Right lobe of liver (tissue), 6 donors: ENCODE results near the gene MTMR6. TPM values are rescaled to one million over a fixed set of nuclear protein-coding genes. Genes with fewer than 3 reads are reported as not detected.

Experiments
- ATAC-seq, 4 donors: fragments of 200-7000 bp; cut with Tn5 transposase; one replicate each; pipeline ENCODE4 v1.9.1; 2020; ENCODE audit warnings: mild to moderate bottlenecking in 4 of 4, moderate library complexity in 4 of 4
- DNase-seq, 3 donors: peaks; one replicate each; pipeline ENCODE4 v3.0.0-alpha.2; 2020
- H3K27ac ChIP-seq, 3 donors: fragments of 200-600 bp; one replicate each; pipeline ENCODE4 v1.8.0; 2022
- H3K27me3 ChIP-seq, 2 donors: fragments of 200-600 bp; one replicate each; pipeline ENCODE4 v1.8.0; 2022
- H3K36me3 ChIP-seq, 4 donors: fragments of 200-600 bp; sonication (generic) in 1 of 4; one replicate each; pipeline versions ENCODE4 v1.5.1 to v1.8.0; 2017 to 2022; ENCODE audit warnings: control low read depth in 1 of 4
- H3K4me1 ChIP-seq, 4 donors: fragments of 200-600 bp; sonication (generic) in 1 of 4; one replicate each; pipeline versions ENCODE4 v1.5.1 to v1.8.0; 2017 to 2022; ENCODE audit warnings: control low read depth in 1 of 4
- H3K4me3 ChIP-seq, 3 donors: fragments of 200-600 bp; one replicate each; pipeline ENCODE4 v1.8.0; 2022
- H3K9me3 ChIP-seq, 4 donors: fragments of 200-600 bp; sonication (generic) in 1 of 4; one replicate each; pipeline versions ENCODE4 v1.5.1 to v1.8.0; 2017 to 2022; ENCODE audit warnings: control low read depth in 1 of 4
- POLR2A ChIP-seq: fragments of 450-650 bp; IDR thresholded peaks from one replicate; pipeline ENCODE4 v1.6.1; 2017; ENCODE audit warnings: antibody characterized with exemption, mild to moderate bottlenecking
- WGBS: methylation state at CpG from one replicate; pipeline ENCODE4 v1.1.6; 2018; ENCODE audit warnings: low coverage, low lambda C conversion rate; ENCODE audit not compliant: insufficient coverage; ENCODE audit errors: missing lambda C conversion rate; 5-methylcytosine and 5-hydroxymethylcytosine counted together
- intact Hi-C, 2 donors: fragments of 100-400 bp; cut with DNase I; formaldehyde crosslinking; loops; one replicate each; pipeline versions ENCODE4 v1.11.2 to v1.14.1; 2022
- total RNA-seq, 6 experiments: library from RNA; depleted of rRNA in 2 of 6; stranded (reverse); fragments of >200 nt in 2 of 6; fragmentation: NEBNext Ultra II Directional in 3 of 6; extraction: Animal tissue kit (Norgen Biotek cat#: 25700) in 3 of 6; gene quantifications; one replicate each; pipeline versions ENCODE4 v1.1.0 to v1.2.4, GENCODE V29; 2016 to 2023
- TF ChIP-seq, protein P1 (sequence below), 4 donors: fragments of 200-600 bp in 3 of 4; fragments of 450-650 bp in 1 of 4; IDR thresholded peaks; one replicate each; pipeline versions ENCODE4 v1.5.1 to v1.8.0; 2016 to 2022; ENCODE audit warnings: antibody characterized with exemption in 4 of 4, mild to moderate bottlenecking in 2 of 4
- donor health status: DM: no; HTN: yes; CAD: no.
- donor health status: DM: no; HTN: no; CAD: no.
- donor health status: DM: no; HTN: no; CAD: no.
- donor health status: DM: no; HTN: yes; CAD: no.
- donor health status: DM: no; HTN: yes; CAD: no.

Gene MTMR6
- total RNA-seq, 6 experiments from 2014 or later, result 5.1 to 13.4 (median 7.4) TPM

DNA sequence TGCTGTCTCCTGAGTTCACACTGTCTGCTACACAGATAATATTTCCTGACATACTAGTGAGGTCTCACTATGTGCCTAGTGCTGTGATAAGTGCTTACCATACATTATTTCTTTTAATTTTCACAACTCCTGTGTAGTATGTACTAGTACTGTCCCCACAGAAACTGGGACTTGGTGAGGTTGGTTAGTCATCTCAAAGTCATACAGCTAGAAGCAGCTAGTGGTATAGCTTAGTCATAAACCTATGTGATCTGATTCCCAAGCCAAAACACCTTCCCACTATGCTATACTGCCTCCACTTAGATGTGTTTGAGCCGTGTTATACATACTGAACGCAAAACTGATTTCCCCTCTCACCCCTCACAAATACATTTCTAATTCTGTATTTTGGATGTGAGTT lies 10.5 kb downstream of the MTMR6 start:
- Histone ChIP-seq H3K4me1 (no peaks in the 10 kb centered on the region), H3K27ac (no peak overlapping the region), H3K4me3 (no peak overlapping the region), H3K27me3 (no peaks in the 10 kb centered on the region), H3K36me3 (peaks cover 0 to 8% (median 3%) of the 10 kb centered on the region in 4 donors), H3K9me3 (no peaks in the 10 kb centered on the region)
- no peak for TF ChIP-seq POLR2A
- TF ChIP-seq, protein P1, sequence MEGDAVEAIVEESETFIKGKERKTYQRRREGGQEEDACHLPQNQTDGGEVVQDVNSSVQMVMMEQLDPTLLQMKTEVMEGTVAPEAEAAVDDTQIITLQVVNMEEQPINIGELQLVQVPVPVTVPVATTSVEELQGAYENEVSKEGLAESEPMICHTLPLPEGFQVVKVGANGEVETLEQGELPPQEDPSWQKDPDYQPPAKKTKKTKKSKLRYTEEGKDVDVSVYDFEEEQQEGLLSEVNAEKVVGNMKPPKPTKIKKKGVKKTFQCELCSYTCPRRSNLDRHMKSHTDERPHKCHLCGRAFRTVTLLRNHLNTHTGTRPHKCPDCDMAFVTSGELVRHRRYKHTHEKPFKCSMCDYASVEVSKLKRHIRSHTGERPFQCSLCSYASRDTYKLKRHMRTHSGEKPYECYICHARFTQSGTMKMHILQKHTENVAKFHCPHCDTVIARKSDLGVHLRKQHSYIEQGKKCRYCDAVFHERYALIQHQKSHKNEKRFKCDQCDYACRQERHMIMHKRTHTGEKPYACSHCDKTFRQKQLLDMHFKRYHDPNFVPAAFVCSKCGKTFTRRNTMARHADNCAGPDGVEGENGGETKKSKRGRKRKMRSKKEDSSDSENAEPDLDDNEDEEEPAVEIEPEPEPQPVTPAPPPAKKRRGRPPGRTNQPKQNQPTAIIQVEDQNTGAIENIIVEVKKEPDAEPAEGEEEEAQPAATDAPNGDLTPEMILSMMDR (IDR thresholded peaks at IDR 0.05), result no peak
- intact Hi-C loops, result no loop called here
- WGBS, result 75% methylated on average over 2 of the region's 2 CpGs
- DNase-seq, result no peak
- no peak for ATAC-seq

DNA sequence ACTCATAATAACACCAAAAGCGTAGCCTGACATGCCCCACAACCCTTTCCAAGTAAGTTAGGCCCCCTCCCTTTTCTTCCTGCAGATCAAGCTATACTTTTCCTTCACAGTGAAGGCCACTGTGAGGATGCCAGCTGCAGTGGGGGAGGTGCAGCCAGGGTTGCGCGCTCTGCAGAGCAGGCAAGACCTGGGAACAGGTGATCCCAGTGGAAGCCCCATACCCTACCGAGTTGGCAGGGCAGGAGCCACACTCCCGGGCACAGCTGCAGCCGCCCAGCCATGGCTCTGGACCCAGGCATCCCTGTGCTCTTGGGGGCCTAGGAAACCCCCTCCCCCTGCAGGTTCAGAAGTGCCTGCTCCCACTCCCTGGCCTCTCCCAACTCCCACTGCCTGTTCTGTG lies 18.7 kb downstream of the MTMR6 start:
- no peaks in the 10 kb centered on the region for H3K27me3 ChIP-seq
- ATAC-seq, result no peak
- no peaks in the 10 kb centered on the region for H3K9me3 ChIP-seq
- intact Hi-C loops, result no loop called here
- no peak for DNase-seq
- H3K4me1 ChIP-seq, result no peaks in the 10 kb centered on the region
- H3K36me3 ChIP-seq, result peaks cover 0 to 30% (median 9%) of the 10 kb centered on the region in 4 donors
- no peak overlapping the region for H3K27ac ChIP-seq
- 95% methylated on average over 4 of the region's 6 CpGs for WGBS
- H3K4me3 ChIP-seq, result no peak overlapping the region
- no peak for TF ChIP-seq POLR2A
- TF ChIP-seq, protein P1 (IDR thresholded peaks at IDR 0.05), result no peak

DNA sequence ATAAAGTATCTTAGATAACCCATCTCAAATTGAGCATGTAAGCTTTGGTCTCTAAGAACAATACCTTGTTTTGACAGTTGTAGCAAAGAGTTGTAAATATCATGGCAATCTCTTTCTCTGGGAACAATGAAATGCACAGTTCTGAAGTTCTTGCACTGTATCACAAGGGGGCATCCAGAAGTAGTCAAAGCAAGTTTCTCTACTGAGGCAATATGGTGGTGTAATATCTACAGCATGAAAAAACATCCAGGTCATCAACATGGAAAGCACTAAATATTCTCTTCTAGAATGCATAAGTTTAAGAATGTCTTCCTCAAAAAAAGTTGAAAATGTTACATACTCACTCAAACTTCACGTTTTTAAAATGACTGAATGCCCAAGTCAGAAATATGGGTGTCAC lies 19.6 kb downstream of the MTMR6 start:
- 75% methylated on average over 1 of the region's 1 CpG for WGBS
- no peak for DNase-seq
- TF ChIP-seq, protein P1 (IDR thresholded peaks at IDR 0.05), result peak in 3 of 4 donors; percentile 5 to 17 (median 9)
- no peak for TF ChIP-seq POLR2A
- Histone ChIP-seq H3K36me3 (peaks cover 0 to 28% (median 7%) of the 10 kb centered on the region in 4 donors), H3K9me3 (no peaks in the 10 kb centered on the region), H3K27ac (no peak overlapping the region), H3K4me3 (no peak overlapping the region), H3K4me1 (no peaks in the 10 kb centered on the region), H3K27me3 (no peaks in the 10 kb centered on the region)
- ATAC-seq, result peak in 2 of 4 donors; percentile 34 to 42
- intact Hi-C loops, result no loop called here

DNA sequence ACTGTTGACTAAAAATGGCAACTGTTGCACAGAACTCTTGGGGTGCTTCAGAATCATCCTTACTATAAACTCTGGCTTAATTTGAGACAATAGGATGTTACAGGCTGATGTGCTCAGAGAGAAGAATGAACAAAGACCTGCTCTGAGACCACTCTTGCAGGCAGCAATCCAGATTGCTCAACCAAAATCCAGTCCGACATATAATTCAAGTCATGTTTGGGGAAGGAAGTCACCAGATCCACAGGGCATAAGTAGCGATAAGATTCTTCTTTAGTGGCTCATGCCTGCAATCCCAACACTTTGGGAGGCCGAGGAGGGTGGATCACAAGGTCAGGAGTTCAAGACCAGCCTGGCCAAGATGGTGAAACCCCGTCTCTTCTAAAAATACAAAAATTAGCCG lies 20.6 kb downstream of the MTMR6 start:
- no peak overlapping the region for H3K27ac ChIP-seq
- H3K27me3 ChIP-seq, result no peaks in the 10 kb centered on the region
- 75% methylated on average over 5 of the region's 5 CpGs for WGBS
- no peak for TF ChIP-seq POLR2A
- TF ChIP-seq, protein P1 (IDR thresholded peaks at IDR 0.05), result no peak
- H3K9me3 ChIP-seq, result no peaks in the 10 kb centered on the region
- no peak for ATAC-seq
- no peaks in the 10 kb centered on the region for H3K4me1 ChIP-seq
- intact Hi-C loops, result no loop called here
- no peak for DNase-seq
- no peak overlapping the region for H3K4me3 ChIP-seq
- H3K36me3 ChIP-seq, result peaks cover 0 to 33% (median 4%) of the 10 kb centered on the region in 4 donors

DNA sequence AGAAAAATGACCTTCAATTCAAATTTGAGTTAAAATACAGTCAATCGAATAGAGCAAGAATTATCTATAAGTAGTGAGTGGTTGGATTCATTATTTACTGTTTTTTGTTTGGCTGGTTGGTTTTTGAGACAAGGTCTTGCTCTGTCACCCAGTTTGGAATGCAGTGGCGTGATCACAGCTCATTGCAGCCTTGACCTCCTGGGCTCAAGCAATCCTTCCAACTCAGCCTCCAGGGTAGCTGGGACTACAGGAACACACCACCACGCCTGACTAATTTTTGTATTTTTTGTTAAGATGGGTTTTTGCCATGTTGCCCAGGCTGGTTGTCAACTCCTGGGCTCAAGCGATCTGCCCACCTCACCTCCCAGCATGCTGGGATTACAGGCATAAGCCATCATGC lies 25.0 kb downstream of the MTMR6 start:
- H3K4me3 ChIP-seq, result no peak overlapping the region
- H3K27me3 ChIP-seq, result no peaks in the 10 kb centered on the region
- intact Hi-C loops, result no loop called here
- ATAC-seq (no peak), DNase-seq (no peak)
- 96% methylated on average over 4 of the region's 4 CpGs for WGBS
- H3K27ac ChIP-seq, result no peak overlapping the region
- no peak for TF ChIP-seq POLR2A
- TF ChIP-seq, protein P1 (IDR thresholded peaks at IDR 0.05), result no peak
- no peaks in the 10 kb centered on the region for H3K9me3 ChIP-seq
- no peaks in the 10 kb centered on the region for H3K4me1 ChIP-seq
- H3K36me3 ChIP-seq, result peaks cover 0 to 63% (median 9%) of the 10 kb centered on the region in 4 donors
